Lung (tissue), 12 donors: Measurements from ENCODE around the gene KCNMB2. TPM values are rescaled to one million over a fixed set of nuclear protein-coding genes. Genes with fewer than 3 reads are reported as not detected.

ENCODE experiments used
- ATAC-seq: fragments of 200-7000 bp; cut with Tn5 transposase; one replicate; pipeline ENCODE4 v1.9.1; 2020; ENCODE audit warnings: moderate number of reproducible peaks; ENCODE audit not compliant: insufficient read depth, low FRiP score
- DNase-seq, 3 donors: peaks; one replicate each; pipeline ENCODE4 v3.0.0-alpha.2; 2013 to 2017
- H3K27ac ChIP-seq, 2 donors: one replicate each; pipeline ENCODE4 v1.5.1; 2013; ENCODE audit warnings: mild to moderate bottlenecking in 2 of 2, moderate library complexity in 2 of 2, control low read depth in 1 of 2, inconsistent platforms in 1 of 2, low read depth in 1 of 2, low read length in 1 of 2
- H3K27me3 ChIP-seq, 3 donors: one replicate each; pipeline ENCODE4 v1.5.1; 2013; ENCODE audit warnings: low read length in 2 of 3; ENCODE audit not compliant: control insufficient read depth in 3 of 3, insufficient read depth in 3 of 3
- H3K36me3 ChIP-seq, 4 donors: one replicate each; pipeline ENCODE4 v1.5.1; 2013; ENCODE audit warnings: low read length in 4 of 4, mild to moderate bottlenecking in 1 of 4, moderate library complexity in 1 of 4; ENCODE audit not compliant: control insufficient read depth in 4 of 4, insufficient read depth in 4 of 4
- H3K4me1 ChIP-seq, 5 donors: one replicate each; pipeline ENCODE4 v1.5.1; 2013; ENCODE audit warnings: low read length in 5 of 5, mild to moderate bottlenecking in 2 of 5, moderate library complexity in 1 of 5; ENCODE audit not compliant: control insufficient read depth in 5 of 5, insufficient read depth in 5 of 5
- H3K4me3 ChIP-seq: one replicate; pipeline ENCODE4 v1.5.1; 2013; ENCODE audit warnings: mild to moderate bottlenecking, control low read depth, moderate library complexity
- H3K9ac ChIP-seq, 2 donors: one replicate each; pipeline ENCODE4 v1.5.1; 2013; ENCODE audit warnings: low read length in 2 of 2, control low read depth in 1 of 2; ENCODE audit not compliant: insufficient read depth in 1 of 2
- H3K9me3 ChIP-seq, 4 donors: one replicate each; pipeline ENCODE4 v1.5.1; 2013; ENCODE audit warnings: low read length in 3 of 4, mild to moderate bottlenecking in 1 of 4, moderate library complexity in 1 of 4; ENCODE audit not compliant: control insufficient read depth in 4 of 4, insufficient read depth in 3 of 4
- CTCF ChIP-seq: IDR thresholded peaks from 2 replicates; pipeline ENCODE4 v1.5.1; 2012; ENCODE audit warnings: mild to moderate bottlenecking; ENCODE audit errors: control extremely low read depth, extremely low read depth
- whole genome bisulfite sequencing, 2 donors: extraction: QIAGEN DNeasy Blood & Tissue Kit; methylation state at CpG; one replicate each; pipeline ENCODE4 v1.1.7; 2013; 5-methylcytosine and 5-hydroxymethylcytosine counted together
- polyA plus RNA-seq, 2 donors: library from polyadenylated mRNA; stranded (reverse); fragments of 200-250 nt; gene quantifications; one replicate each; pipeline ENCODE4 v1.2.1, GENCODE V29; 2013
- total RNA-seq, 2 donors: library from RNA; depleted of rRNA in 1 of 2; stranded (reverse); fragments of >200 nt in 1 of 2; gene quantifications; one replicate each; pipeline ENCODE4 v1.2.1, GENCODE V29; 2014 to 2021
- donor health status: control.
- donor health status: control.
- donor health status: Bipolar disorder and iron deficiency.
- donor health status: healthy.
- donor health status: DM: yes; HTN: yes; CAD: no.

Gene KCNMB2
- total and polyA plus RNA-seq, 4 donors = 0.62 to 12.2 (median 1.2) TPM

GRCh38 chr3:178507507-178508442, 28.5 kb upstream of the KCNMB2 start:
- DNase-seq (peak in 2 of 3 donors; percentile 21 to 30), ATAC-seq (no peak)
- no peaks in the 10 kb centered on the region for H3K36me3 ChIP-seq
- WGBS, 2 donors = 77 to 88% methylated on average over 5 of the region's 5 CpGs
- H3K4me3 ChIP-seq = no peak overlapping the region
- peaks cover 0 to 29% (median 4%) of the 10 kb centered on the region in 5 donors for H3K4me1 ChIP-seq
- H3K9ac ChIP-seq = no peak overlapping the region
- peaks cover 0 to 2% (median 0%) of the 10 kb centered on the region in 4 donors for H3K9me3 ChIP-seq
- peak overlapping the region in 1 of 2 donors; percentile 64 for H3K27ac ChIP-seq
- no peak for TF ChIP-seq CTCF
- no peaks in the 10 kb centered on the region for H3K27me3 ChIP-seq

GRCh38 chr3:178508443-178508825, 27.8 kb upstream of the KCNMB2 start:
- TF ChIP-seq CTCF = no peak

GRCh38 chr3:178510496-178510895, 25.7 kb upstream of the KCNMB2 start:
- Histone ChIP-seq H3K36me3 (no peaks in the 10 kb centered on the region), H3K27ac (no peak overlapping the region), H3K4me1 (peaks cover 0 to 43% (median 5%) of the 10 kb centered on the region in 5 donors), H3K27me3 (no peaks in the 10 kb centered on the region), H3K4me3 (no peak overlapping the region), H3K9ac (no peak overlapping the region), H3K9me3 (peaks cover 0 to 2% (median 0%) of the 10 kb centered on the region in 4 donors)
- DNase-seq (no peak), ATAC-seq (no peak)
- no peak for TF ChIP-seq CTCF

More at GRCh38 chr3:178508443-178508825, 27.8 kb upstream of the KCNMB2 start:
- Histone ChIP-seq H3K27ac (peak overlapping the region in 1 of 2 donors; percentile 64), H3K27me3 (no peaks in the 10 kb centered on the region), H3K4me1 (peaks cover 0 to 35% (median 7%) of the 10 kb centered on the region in 5 donors), H3K9ac (no peak overlapping the region), H3K36me3 (no peaks in the 10 kb centered on the region), H3K4me3 (no peak overlapping the region), H3K9me3 (peaks cover 0 to 2% (median 0%) of the 10 kb centered on the region in 4 donors)
- 69 to 85% methylated on average over 2 of the region's 2 CpGs for WGBS, 2 donors
- no peak for DNase-seq
- ATAC-seq = no peak
